ENCODE results near the gene QRSL1. TPM values are rescaled to one million over a fixed set of nuclear protein-coding genes. Genes with fewer than 3 reads are reported as not detected.

QRSL1 gene
- total and polyA plus RNA-seq, 10 of the 15 experiments (the other 5 are each of a cell fraction or from before 2014, with no cell fraction given): 11.9 to 23.5 (median 15.5) TPM

DNA sequence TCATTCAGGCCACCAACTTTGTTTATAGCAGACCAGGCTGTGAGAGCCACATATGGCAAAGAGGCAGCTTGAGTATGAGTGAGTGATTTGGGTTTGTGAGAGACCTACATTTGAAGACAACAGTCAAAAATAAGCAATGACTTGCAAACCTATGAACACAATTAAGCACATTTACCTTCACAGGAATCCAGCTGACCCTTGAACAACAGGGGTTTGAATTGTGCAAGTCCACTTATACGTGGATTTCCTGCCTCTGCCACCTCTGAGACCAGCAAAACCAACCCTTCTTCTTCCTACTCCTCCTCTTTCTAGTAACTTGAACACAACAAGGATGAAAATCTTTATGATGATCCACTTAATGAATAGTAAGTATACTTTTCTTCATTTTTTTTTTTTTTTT lies 10.2 kb upstream of the QRSL1 start:
- ATAC-seq: no peak
- intact Hi-C loops (cut with micrococcal nuclease; ENCODE audit: unreplicated experiment): no loop called here
- H3K9ac ChIP-seq (ENCODE audit: control insufficient read depth, insufficient read depth, low read length): no peak overlapping the region
- ChIA-PET POLR2A (interaction anchor here (1.2 to 1.3 kb wide), 2 partner anchors 9 to 10 kb away, joined by 3 to 4 read pairs; partner anchors contain the start of genes QRSL1 and RTN4IP1), SMC1A (ENCODE audit: uncharacterized antibody, unreplicated experiment) (interaction anchor here (0.5 to 2.9 kb wide), 4 partner anchors 9 to 948 kb away, joined by 3 to 12 read pairs (median 4); partner anchors contain the start of genes QRSL1 and RTN4IP1), RAD21 (ENCODE audit: unreplicated experiment) (interaction anchor here (1.6 kb wide), 1 partner anchor 48 kb away, joined by 3 read pairs; no protein-coding TSS in a partner anchor), CTCF (interaction anchor here (0.8 to 2.6 kb wide), 7 partner anchors 9 to 378 kb away, joined by 3 to 13 read pairs (median 6); no protein-coding TSS in a partner anchor)
- 0 out of 4 replicates have a peak, but pooled peaks cover 0 to 6% of the 10 kb centered on the region in 2 experiments for H3K36me3 ChIP-seq (ENCODE audit: control insufficient read depth in 2 of 2, insufficient read depth in 2 of 2, low read length in 1 of 2)
- H4K20me1 ChIP-seq (ENCODE audit: control insufficient read depth, insufficient read depth): no peaks in the 10 kb centered on the region
- in situ Hi-C loops (cut with MboI): no loop called here
- H2AFZ ChIP-seq (ENCODE audit: control insufficient read depth, low read depth, low read length): no peak overlapping the region
- H3K79me2 ChIP-seq (ENCODE audit: control insufficient read depth, insufficient read depth, low read length): no peaks in the 10 kb centered on the region
- FAIRE-seq: no peak
- H3K27ac ChIP-seq (ENCODE audit: control insufficient read depth, insufficient read depth): no peak overlapping the region
- TF ChIP-seq ESRRA (IDR thresholded peaks at IDR 0.05; ENCODE audit: low read length): no peak
- TF ChIP-seq, protein P1, sequence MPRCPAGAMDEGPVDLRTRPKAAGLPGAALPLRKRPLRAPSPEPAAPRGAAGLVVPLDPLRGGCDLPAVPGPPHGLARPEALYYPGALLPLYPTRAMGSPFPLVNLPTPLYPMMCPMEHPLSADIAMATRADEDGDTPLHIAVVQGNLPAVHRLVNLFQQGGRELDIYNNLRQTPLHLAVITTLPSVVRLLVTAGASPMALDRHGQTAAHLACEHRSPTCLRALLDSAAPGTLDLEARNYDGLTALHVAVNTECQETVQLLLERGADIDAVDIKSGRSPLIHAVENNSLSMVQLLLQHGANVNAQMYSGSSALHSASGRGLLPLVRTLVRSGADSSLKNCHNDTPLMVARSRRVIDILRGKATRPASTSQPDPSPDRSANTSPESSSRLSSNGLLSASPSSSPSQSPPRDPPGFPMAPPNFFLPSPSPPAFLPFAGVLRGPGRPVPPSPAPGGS (IDR thresholded peaks at IDR 0.05; ENCODE audit: borderline replicate concordance, insufficient read depth, low read depth, low read length, poor library complexity, severe bottlenecking): peak; percentile 30
- no peak for DNase-seq (ENCODE audit: low read depth, low spot score)
- no peak overlapping the region for H3K4me2 ChIP-seq (ENCODE audit: control insufficient read depth, insufficient read depth)
- 94% methylated on average over 1 of the region's 1 CpG for WGBS (ENCODE audit: insufficient coverage, insufficient replicate concordance, low lambda C conversion rate, missing lambda C conversion rate)
- H3K27me3 ChIP-seq (replicated peaks in 1 of 2; ENCODE audit: control insufficient read depth in 2 of 2, insufficient read depth in 2 of 2, low read length in 1 of 2): no peaks in the 10 kb centered on the region
- H3K4me3 ChIP-seq: no peak overlapping the region
- no peaks in the 10 kb centered on the region for H3K9me3 ChIP-seq (replicated peaks; ENCODE audit: control insufficient read depth, insufficient read depth, low read length)
- BruUV-seq (replicated peaks): no TSS peak
- 0 out of 2 replicates have a peak, but pooled peaks cover 4% of the 10 kb centered on the region for H3K4me1 ChIP-seq (ENCODE audit: control insufficient read depth, insufficient read depth, low read length)

DNA sequence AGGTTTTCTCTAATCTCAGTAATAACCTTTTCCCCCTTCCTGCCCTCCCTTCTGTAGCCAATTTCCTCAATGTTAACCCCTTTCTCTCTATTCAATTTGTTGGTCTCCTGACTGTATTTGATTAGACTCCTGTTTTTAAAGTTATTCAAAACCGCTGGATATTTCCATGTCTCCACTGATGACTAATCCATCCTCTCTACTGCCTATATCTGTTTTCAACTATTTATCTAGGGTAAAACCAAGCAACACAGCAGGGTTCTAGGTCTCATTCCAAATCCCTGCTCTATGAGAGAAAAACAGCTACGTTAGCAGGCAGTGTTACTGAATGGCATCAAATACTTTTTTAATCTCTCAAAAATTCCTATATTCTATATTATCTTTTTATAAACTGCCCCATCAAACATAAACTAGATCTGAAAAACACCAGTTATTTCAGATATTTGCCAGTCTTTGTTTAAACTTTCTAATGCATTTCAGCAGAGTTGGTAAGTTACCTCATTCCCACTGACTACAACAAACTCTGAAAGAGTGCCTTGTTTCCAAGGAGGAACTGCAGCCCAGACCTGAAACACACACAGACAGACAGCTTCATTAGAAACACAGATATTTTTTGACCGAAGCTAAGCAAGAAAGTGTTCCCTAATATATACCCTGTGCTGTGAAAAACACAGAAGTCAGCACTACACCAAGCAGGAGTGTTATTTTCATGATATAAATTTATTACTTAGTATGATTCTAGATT lies 8.3 kb upstream of the QRSL1 start:
- ATAC-seq (no peak), FAIRE-seq (no peak), DNase-seq (ENCODE audit: low read depth, low spot score) (no peak)
- H3K27me3 ChIP-seq (replicated peaks in 1 of 2; ENCODE audit: control insufficient read depth in 2 of 2, insufficient read depth in 2 of 2, low read length in 1 of 2): no peaks in the 10 kb centered on the region
- no TSS peak for BruUV-seq (replicated peaks)
- H3K4me3 ChIP-seq: no peak overlapping the region
- intact Hi-C loops (cut with micrococcal nuclease; ENCODE audit: unreplicated experiment) (no loop called here), in situ Hi-C loops (cut with MboI) (no loop called here)
- H3K4me2 ChIP-seq (ENCODE audit: control insufficient read depth, insufficient read depth): no peak overlapping the region
- no peak overlapping the region for H3K9ac ChIP-seq (ENCODE audit: control insufficient read depth, insufficient read depth, low read length)
- WGBS (ENCODE audit: insufficient coverage, insufficient replicate concordance, low lambda C conversion rate, missing lambda C conversion rate): 100% methylated on average over 3 of the region's 3 CpGs
- SMC1A ChIA-PET (ENCODE audit: uncharacterized antibody, unreplicated experiment): interaction anchor here (0.7 to 2.2 kb wide), 5 partner anchors 8 to 18 kb away, joined by 3 to 6 read pairs (median 4); no protein-coding TSS in a partner anchor
- H3K36me3 ChIP-seq (ENCODE audit: control insufficient read depth in 2 of 2, insufficient read depth in 2 of 2, low read length in 1 of 2): 0 out of 4 replicates have a peak, but pooled peaks cover 0 to 6% of the 10 kb centered on the region in 2 experiments
- no peaks in the 10 kb centered on the region for H4K20me1 ChIP-seq (ENCODE audit: control insufficient read depth, insufficient read depth)
- H2AFZ ChIP-seq (ENCODE audit: control insufficient read depth, low read depth, low read length): no peak overlapping the region
- POLR2A ChIA-PET: no interaction called here
- H3K79me2 ChIP-seq (ENCODE audit: control insufficient read depth, insufficient read depth, low read length): no peaks in the 10 kb centered on the region
- CTCF ChIA-PET: interaction anchor here (1.0 to 2.6 kb wide), 6 partner anchors 12 to 358 kb away, joined by 3 to 19 read pairs (median 4); no protein-coding TSS in a partner anchor
- peaks cover 7% of the 10 kb centered on the region; the same call in 1 of the 2 replicates for H3K4me1 ChIP-seq (ENCODE audit: control insufficient read depth, insufficient read depth, low read length)
- RAD21 ChIA-PET (ENCODE audit: unreplicated experiment): no interaction called here
- H3K9me3 ChIP-seq (replicated peaks; ENCODE audit: control insufficient read depth, insufficient read depth, low read length): no peaks in the 10 kb centered on the region
- no peak overlapping the region for H3K27ac ChIP-seq (ENCODE audit: control insufficient read depth, insufficient read depth)
- TF ChIP-seq, protein P2, sequence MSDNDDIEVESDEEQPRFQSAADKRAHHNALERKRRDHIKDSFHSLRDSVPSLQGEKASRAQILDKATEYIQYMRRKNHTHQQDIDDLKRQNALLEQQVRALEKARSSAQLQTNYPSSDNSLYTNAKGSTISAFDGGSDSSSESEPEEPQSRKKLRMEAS (IDR thresholded peaks at IDR 0.05; ENCODE audit: low read depth, low read length): no peak
- TF ChIP-seq JUNB (IDR thresholded peaks at IDR 0.05) (no peak), SP1 (IDR thresholded peaks at IDR 0.05; ENCODE audit: low read depth, low read length) (no peak), ZNF217 (IDR thresholded peaks at IDR 0.05) (no peak), SMC3 (IDR thresholded peaks at IDR 0.05; ENCODE audit: borderline replicate concordance, low read length) (no peak), NR2C2 (IDR thresholded peaks at IDR 0.05; ENCODE audit: borderline replicate concordance, control insufficient read depth, insufficient read length, low read depth) (no peak), ETV6 (conservative IDR thresholded peaks at IDR 0.05 in 1 of 2, IDR thresholded peaks at IDR 0.05 in 1 of 2; ENCODE audit: borderline replicate concordance in 1 of 2, low read depth in 1 of 2) (no peak)
- TF ChIP-seq, protein P3, sequence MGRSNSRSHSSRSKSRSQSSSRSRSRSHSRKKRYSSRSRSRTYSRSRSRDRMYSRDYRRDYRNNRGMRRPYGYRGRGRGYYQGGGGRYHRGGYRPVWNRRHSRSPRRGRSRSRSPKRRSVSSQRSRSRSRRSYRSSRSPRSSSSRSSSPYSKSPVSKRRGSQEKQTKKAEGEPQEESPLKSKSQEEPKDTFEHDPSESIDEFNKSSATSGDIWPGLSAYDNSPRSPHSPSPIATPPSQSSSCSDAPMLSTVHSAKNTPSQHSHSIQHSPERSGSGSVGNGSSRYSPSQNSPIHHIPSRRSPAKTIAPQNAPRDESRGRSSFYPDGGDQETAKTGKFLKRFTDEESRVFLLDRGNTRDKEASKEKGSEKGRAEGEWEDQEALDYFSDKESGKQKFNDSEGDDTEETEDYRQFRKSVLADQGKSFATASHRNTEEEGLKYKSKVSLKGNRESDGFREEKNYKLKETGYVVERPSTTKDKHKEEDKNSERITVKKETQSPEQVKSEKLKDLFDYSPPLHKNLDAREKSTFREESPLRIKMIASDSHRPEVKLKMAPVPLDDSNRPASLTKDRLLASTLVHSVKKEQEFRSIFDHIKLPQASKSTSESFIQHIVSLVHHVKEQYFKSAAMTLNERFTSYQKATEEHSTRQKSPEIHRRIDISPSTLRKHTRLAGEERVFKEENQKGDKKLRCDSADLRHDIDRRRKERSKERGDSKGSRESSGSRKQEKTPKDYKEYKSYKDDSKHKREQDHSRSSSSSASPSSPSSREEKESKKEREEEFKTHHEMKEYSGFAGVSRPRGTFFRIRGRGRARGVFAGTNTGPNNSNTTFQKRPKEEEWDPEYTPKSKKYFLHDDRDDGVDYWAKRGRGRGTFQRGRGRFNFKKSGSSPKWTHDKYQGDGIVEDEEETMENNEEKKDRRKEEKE (IDR thresholded peaks at IDR 0.05): no peak

All from GM12878 (cell line).